HepG2 (cell line): ENCODE results near the gene NOL4L. TPM values are rescaled to one million over a fixed set of nuclear protein-coding genes. Genes with fewer than 3 reads are reported as not detected.
A peak's percentile ranks its signal among the peaks of the same experiment; 100 is the strongest.

ENCODE experiments used
- BRF2 ChIP-seq: sonication (generic); formaldehyde crosslinking; IDR thresholded peaks from 2 replicates; pipeline ENCODE4 v1.8.1; 2022; ENCODE audit warnings: mild to moderate bottlenecking, missing genetic modification reagents
- FLYWCH1 ChIP-seq: sonication (generic); formaldehyde crosslinking; IDR thresholded peaks from 2 replicates; pipeline ENCODE4 v1.8.1; 2023; ENCODE audit warnings: mild to moderate bottlenecking, missing genetic modification reagents
- GLMP ChIP-seq: sonication (generic); formaldehyde crosslinking; IDR thresholded peaks from 2 replicates; pipeline ENCODE4 v1.9.0; 2021; ENCODE audit warnings: missing genetic modification reagents, mild to moderate bottlenecking, borderline replicate concordance
- GZF1 ChIP-seq: sonication (generic); formaldehyde crosslinking; IDR thresholded peaks from 2 replicates; pipeline ENCODE4 v1.5.1; 2020; ENCODE audit warnings: mild to moderate bottlenecking, missing genetic modification reagents
- HNRNPUL1 ChIP-seq: fragments of 200-400 bp; formaldehyde crosslinking; IDR thresholded peaks from 2 replicates; pipeline ENCODE4 v1.6.1; 2017; ENCODE audit warnings: low read depth, mild to moderate bottlenecking, low read length, moderate library complexity
- HOMEZ ChIP-seq: IDR thresholded peaks from 2 replicates; pipeline ENCODE4 v1.6.1; 2016; ENCODE audit warnings: low read depth
- HOXA5 ChIP-seq: sonication (generic); formaldehyde crosslinking; IDR thresholded peaks from 2 replicates; pipeline ENCODE4 v1.4.0; 2020; ENCODE audit warnings: missing genetic modification reagents
- NFE2L2 ChIP-seq: fragments of 150-350 bp; IDR thresholded peaks from 2 replicates; pipeline ENCODE4 v1.6.1; 2014; ENCODE audit warnings: low read length
- SALL1 ChIP-seq: sonication (generic); formaldehyde crosslinking; IDR thresholded peaks from 2 replicates; pipeline ENCODE4 v1.8.0; 2022; ENCODE audit warnings: mild to moderate bottlenecking, missing genetic modification reagents
- SMC3 ChIP-seq: IDR thresholded peaks from 2 replicates; pipeline ENCODE4 v1.6.1; 2011; ENCODE audit warnings: low read length, improper control_type of control experiment
- SOX6 ChIP-seq, 2 experiments: fragments of 450-650 bp in 1 of 2; sonication (generic) in 1 of 2; formaldehyde crosslinking in 1 of 2; IDR thresholded peaks; 2 replicates each; pipeline versions ENCODE4 v1.4.0 to v1.6.1; 2017 to 2020; ENCODE audit warnings: antibody characterized with exemption in 1 of 2, mild to moderate bottlenecking in 1 of 2, missing genetic modification reagents in 1 of 2
- ZFP37 ChIP-seq: sonication (generic); formaldehyde crosslinking; IDR thresholded peaks from 2 replicates; pipeline ENCODE4 v1.4.0; 2020; ENCODE audit warnings: missing genetic modification reagents, borderline replicate concordance
- ZNF10 ChIP-seq: sonication (generic); formaldehyde crosslinking; IDR thresholded peaks from 2 replicates; pipeline ENCODE4 v1.4.0; 2020; ENCODE audit warnings: mild to moderate bottlenecking, low read depth, missing genetic modification reagents, borderline replicate concordance
- ZNF326 ChIP-seq: sonication (generic); formaldehyde crosslinking; IDR thresholded peaks from 2 replicates; pipeline ENCODE4 v1.4.0; 2020; ENCODE audit warnings: missing genetic modification reagents, borderline replicate concordance
- ZNF335 ChIP-seq: sonication (generic); formaldehyde crosslinking; IDR thresholded peaks from 2 replicates; pipeline ENCODE4 v1.4.0; 2020; ENCODE audit warnings: missing genetic modification reagents
- ZNF441 ChIP-seq: sonication (generic); formaldehyde crosslinking; IDR thresholded peaks from 2 replicates; pipeline ENCODE4 v1.7.0; 2021; ENCODE audit warnings: missing genetic modification reagents, borderline replicate concordance
- ZNF552 ChIP-seq: sonication (generic); formaldehyde crosslinking; IDR thresholded peaks from 2 replicates; pipeline ENCODE4 v1.9.0; 2022; ENCODE audit warnings: missing genetic modification reagents, mild to moderate bottlenecking, borderline replicate concordance
- ZNF557 ChIP-seq: sonication (generic); formaldehyde crosslinking; IDR thresholded peaks from 2 replicates; pipeline ENCODE4 v1.4.0; 2020; ENCODE audit warnings: missing genetic modification reagents
- ZNF567 ChIP-seq: sonication (generic); formaldehyde crosslinking; IDR thresholded peaks from 2 replicates; pipeline ENCODE4 v1.8.1; 2023; ENCODE audit warnings: mild to moderate bottlenecking, missing genetic modification reagents, borderline replicate concordance
- polyA plus RNA-seq, 8 experiments: library from polyadenylated mRNA; depleted of rRNA in 3 of 8; stranded (reverse) in 7 of 8; unstranded in 1 of 8; fragments of >200 nt; fragmentation: Illumina TruSeq in 4 of 8; extraction: Trizol in 4 of 8; gene quantifications; 2 replicates each; pipeline versions ENCODE4 v1.2.1 to v1.2.3, GENCODE V29; 2011 to 2016; ENCODE audit warnings: low read depth in 4 of 8, missing spikeins in 1 of 8, mixed read lengths in 1 of 8; ENCODE audit not compliant: insufficient read depth in 1 of 8
- total RNA-seq, 5 experiments: library from RNA; depleted of rRNA; stranded (reverse); fragments of >200 nt; fragmentation: Illumina TruSeq; extraction: Trizol; gene quantifications; 2 replicates each; pipeline ENCODE4 v1.2.3, GENCODE V29; 2016; ENCODE audit warnings: low read depth in 1 of 5
- TF ChIP-seq, protein P1 (sequence below): IDR thresholded peaks from 2 replicates; pipeline ENCODE4 v1.6.1; 2016; ENCODE audit warnings: low read depth, control low read depth

NOL4L gene
- total and polyA plus RNA-seq, 2 of the 13 experiments (the other 11 are each of a cell fraction or from before 2014, with no cell fraction given) = 16.6 to 35.4 TPM

GRCh38 chr20:32522776-32523612, 62.1 kb downstream of the NOL4L start (continued):
- TF ChIP-seq GLMP (CRISPR knock-in tag) (no peak), ZNF326 (CRISPR knock-in tag) (no peak), BRF2 (peak; percentile 33; the same call in 1 of the 2 replicates), ZNF335 (peak; percentile 91), SOX6 (IDR thresholded peaks at IDR 0.05) (no peak), SOX6 (CRISPR knock-in tag; IDR thresholded peaks at IDR 0.05) (peak; percentile 88), HOMEZ (CRISPR knock-in tag) (peak; percentile 58), ZNF10 (CRISPR knock-in tag) (no peak), ZNF567 (CRISPR knock-in tag) (peak; percentile 88), ZNF557 (CRISPR knock-in tag) (0 out of 2 replicates have a peak, but pooled peaks have one; percentile 20), ZNF441 (CRISPR knock-in tag) (0 out of 2 replicates have a peak, but pooled peaks have one; percentile 87), FLYWCH1 (CRISPR knock-in tag) (no peak), HOXA5 (CRISPR knock-in tag) (no peak), SMC3 (peak; percentile 68), ZFP37 (CRISPR knock-in tag) (peak; percentile 68), NFE2L2 (no peak), SALL1 (CRISPR knock-in tag) (peak; percentile 99), HNRNPUL1 (no peak), GZF1 (CRISPR knock-in tag) (peak; percentile 88; the same call in 1 of the 2 replicates), ZNF552 (CRISPR knock-in tag) (peak; percentile 80; the same call in 1 of the 2 replicates)
- TF ChIP-seq, protein P1, sequence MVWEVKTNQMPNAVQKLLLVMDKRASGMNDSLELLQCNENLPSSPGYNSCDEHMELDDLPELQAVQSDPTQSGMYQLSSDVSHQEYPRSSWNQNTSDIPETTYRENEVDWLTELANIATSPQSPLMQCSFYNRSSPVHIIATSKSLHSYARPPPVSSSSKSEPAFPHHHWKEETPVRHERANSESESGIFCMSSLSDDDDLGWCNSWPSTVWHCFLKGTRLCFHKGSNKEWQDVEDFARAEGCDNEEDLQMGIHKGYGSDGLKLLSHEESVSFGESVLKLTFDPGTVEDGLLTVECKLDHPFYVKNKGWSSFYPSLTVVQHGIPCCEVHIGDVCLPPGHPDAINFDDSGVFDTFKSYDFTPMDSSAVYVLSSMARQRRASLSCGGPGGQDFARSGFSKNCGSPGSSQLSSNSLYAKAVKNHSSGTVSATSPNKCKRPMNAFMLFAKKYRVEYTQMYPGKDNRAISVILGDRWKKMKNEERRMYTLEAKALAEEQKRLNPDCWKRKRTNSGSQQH (CRISPR knock-in tag) = no peak
